Measurements from ENCODE around the gene GADD45GIP1. TPM values are rescaled to one million over a fixed set of nuclear protein-coding genes. Genes with fewer than 3 reads are reported as not detected.
"Not testable (repeated sequence)": the region's sequence is repeated elsewhere in the genome, so short reads cannot be mapped to it uniquely, and the experiment has no call there.

The GADD45GIP1 gene
- total RNA-seq, 1 experiment from 2014 or later = 39.6 TPM

DNA sequence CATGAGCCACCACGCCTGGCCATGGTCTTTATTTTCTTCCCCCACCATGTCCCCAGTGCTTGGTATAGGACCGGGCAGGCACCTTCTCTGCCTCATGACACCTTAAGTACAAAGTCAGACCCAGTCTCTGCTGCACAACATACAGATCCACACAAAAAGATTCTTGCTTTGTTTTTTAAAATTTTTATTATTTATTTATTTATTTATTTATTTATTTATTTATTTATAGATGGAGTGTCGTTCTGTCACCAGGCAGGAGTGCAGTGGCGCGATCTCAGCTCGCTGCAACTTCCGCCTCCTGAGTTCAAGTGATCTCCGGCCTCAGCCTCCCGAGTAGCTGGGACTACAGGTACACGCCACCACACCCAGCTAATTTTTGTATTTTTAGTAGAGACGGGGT, 35.7 kb upstream of the GADD45GIP1 start:
- DNase-seq (ENCODE audit: low read depth, low spot score) = no peak
- in situ Hi-C loops (cut with HindIII; ENCODE audit: low pct_unique_long_range_greater_than_20kb, low sequenced_read_pairs) = no loop called here

DNA sequence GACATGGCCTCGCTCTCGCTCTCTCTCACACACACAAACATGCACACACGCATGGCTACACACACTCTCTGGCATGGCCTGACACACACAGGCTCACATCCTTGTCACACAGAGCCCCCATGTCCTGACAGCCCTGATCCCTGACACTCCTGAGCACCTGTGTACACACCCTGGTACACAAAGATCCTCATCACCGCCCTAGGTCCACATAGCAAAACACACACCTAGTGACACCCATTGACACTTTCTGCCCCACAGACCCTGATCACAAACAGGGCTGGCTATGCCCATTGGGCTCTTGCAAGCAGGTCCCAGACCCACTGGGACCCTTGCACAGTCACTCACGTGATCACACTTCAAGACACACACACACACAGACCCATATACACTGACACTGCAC, 34.3 kb upstream of the GADD45GIP1 start:
- in situ Hi-C loops (cut with HindIII; ENCODE audit: low pct_unique_long_range_greater_than_20kb, low sequenced_read_pairs) = no loop called here
- DNase-seq (ENCODE audit: low read depth, low spot score) = no peak

DNA sequence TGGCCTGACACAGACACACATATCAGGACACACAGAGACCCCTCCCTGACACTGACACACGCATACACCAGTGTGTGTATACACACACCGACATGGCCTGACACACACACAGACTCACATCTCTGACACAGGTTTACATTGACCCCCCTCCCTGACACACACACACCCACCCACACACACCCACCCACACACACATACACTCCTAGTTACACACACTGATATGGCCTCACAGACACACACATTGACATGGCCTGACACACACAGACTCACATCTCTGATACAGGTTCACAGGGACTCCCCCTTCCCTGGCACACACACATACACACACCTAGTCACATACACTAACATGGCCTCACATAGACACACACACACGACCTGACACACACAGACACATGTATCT, 33.8 kb upstream of the GADD45GIP1 start:
- in situ Hi-C loops (cut with HindIII; ENCODE audit: low pct_unique_long_range_greater_than_20kb, low sequenced_read_pairs) = no loop called here
- DNase-seq (ENCODE audit: low read depth, low spot score) = no peak

DNA sequence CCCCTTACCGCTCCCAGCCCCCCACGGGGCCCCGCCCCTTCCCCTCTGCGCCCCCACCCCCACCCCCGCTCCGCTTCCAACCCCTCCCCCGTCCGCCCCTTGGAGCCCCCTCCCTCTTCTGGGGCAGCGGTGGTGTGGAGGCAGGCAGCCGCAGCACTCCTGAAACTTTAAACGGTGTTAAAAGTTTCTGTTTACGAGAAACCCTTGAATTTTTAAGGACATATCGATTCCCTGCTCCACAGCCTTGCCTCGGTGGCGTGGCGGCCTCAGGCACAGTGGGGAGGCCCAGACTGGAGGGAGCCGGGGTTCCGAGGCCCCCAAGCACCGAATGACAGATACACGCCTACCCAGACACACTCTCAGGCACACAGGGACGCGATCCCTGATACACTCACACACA, 33.4 kb upstream of the GADD45GIP1 start:
- DNase-seq (ENCODE audit: low read depth, low spot score) = no peak
- in situ Hi-C loops (cut with HindIII; ENCODE audit: low pct_unique_long_range_greater_than_20kb, low sequenced_read_pairs) = no loop called here

DNA sequence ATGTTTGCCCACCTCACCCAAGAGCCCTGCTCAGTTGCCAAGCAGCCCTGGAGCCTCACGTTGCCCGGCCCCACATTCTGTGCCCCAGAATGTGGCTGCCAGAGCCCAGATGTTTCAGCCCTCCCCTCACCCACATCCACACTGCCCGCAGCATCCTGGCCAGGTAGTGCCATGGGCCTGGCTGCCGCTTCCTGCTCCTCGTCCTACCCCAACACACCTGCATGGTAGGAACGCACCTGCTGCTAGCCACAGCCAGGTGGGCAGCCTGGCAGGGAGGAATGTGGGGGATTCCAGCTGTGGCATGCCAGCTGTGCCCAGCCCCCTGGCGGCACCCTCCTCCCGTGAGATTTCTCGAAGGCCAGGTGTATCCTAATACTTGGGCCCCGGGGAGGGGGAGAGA, 30.8 kb upstream of the GADD45GIP1 start:
- DNase-seq (ENCODE audit: low read depth, low spot score) = no peak
- in situ Hi-C loops (cut with HindIII; ENCODE audit: low pct_unique_long_range_greater_than_20kb, low sequenced_read_pairs) = no loop called here

DNA sequence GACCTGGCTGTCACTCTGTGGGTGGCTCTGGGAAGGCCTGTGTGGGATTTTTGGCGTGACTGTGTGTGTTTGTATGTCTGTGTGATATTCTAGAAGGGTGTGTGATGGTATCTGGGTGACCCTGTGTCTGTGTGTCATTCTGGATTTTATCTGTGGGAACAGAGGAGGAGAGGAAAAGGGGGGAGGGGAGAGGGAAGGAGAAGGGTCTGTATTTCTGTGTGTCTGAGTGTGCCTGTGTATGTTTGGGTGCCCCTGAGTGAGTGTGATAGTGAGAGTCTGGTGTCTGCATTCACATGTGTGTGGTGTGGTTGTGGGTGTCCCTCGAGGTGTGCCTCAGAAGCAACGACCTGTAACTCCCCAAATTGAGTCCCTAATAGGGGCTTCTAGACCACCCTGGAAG, 30.2 kb upstream of the GADD45GIP1 start:
- no peak for DNase-seq (ENCODE audit: low read depth, low spot score)
- in situ Hi-C loops (cut with HindIII; ENCODE audit: low pct_unique_long_range_greater_than_20kb, low sequenced_read_pairs) = no loop called here

DNA sequence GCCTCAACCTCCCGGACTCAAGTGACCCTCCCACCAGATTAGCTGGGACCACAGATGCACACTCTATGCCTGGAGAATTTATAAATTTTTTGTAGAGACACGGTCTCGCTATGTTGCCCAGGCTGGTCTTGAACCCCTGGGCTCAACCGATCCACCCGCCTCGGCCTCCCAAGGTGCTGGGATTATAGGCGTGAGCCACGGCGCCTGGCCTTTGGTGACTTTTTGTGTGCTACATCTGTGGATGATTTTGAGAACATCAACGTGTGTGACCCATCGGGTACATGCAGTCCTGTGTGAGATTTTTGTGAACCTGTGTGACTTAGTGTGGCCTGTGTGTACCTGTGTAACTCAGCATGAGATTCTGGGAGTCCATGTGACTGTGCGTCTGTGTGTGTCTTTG, 29.7 kb upstream of the GADD45GIP1 start:
- no peak for DNase-seq (ENCODE audit: low read depth, low spot score)
- in situ Hi-C loops (cut with HindIII; ENCODE audit: low pct_unique_long_range_greater_than_20kb, low sequenced_read_pairs) = no loop called here

DNA sequence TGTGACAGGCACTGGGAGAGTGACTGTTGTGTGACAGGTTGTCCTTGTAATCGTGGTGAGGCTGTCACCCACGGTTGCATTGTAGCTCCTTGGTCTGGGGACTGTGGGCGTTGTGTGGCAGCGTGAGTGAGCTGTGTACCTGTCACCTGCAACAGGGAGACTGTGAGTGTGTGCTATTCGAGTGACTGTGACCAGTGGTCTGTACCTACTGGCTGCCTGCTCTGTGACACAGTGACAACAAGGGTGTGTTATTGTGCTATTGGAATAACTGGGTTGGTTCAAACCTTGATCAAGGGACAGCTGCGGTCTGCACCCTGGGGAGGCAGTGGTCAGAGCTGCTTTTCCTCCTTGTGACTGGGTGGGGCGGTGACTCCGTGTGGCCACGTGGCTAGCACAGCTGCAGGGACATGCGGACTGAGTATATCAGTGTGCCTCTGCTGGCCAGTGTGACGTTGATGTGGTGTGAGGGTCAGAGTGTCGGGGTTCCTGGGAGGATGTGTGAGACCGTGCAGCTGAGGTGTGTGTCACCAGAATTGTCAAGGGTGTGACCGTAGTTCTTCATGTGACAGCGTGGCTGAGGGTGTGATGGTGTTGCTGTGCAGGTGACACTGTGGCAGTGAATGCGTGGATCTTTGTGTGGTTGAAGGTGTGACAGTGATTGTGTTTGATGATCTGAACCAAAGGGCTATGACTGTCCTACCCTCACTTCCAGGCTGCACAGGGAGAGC, 28.2 kb upstream of the GADD45GIP1 start:
- in situ Hi-C loops (cut with HindIII; ENCODE audit: low pct_unique_long_range_greater_than_20kb, low sequenced_read_pairs) = no loop called here
- DNase-seq (ENCODE audit: low read depth, low spot score) = no peak

DNA sequence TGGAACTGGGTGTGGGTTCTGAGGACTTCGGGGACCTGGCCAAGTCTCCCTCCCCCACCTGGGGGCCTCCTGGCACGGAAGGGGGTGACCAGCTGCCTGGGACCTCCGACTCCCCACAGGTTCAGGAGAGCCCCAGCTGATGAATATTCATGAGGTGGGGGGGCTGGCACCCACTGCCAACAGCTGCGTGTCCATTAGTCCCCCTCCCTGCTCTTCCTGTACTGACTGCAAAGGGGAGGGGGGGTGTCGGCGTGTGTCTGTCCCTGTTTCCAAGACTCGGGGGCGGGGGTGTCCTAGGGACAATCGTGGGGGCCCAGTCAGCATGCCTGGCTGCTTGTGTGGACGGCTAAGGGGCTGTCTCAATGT, 27.6 kb upstream of the GADD45GIP1 start:
- in situ Hi-C loops (cut with HindIII; ENCODE audit: low pct_unique_long_range_greater_than_20kb, low sequenced_read_pairs) = no loop called here

DNA sequence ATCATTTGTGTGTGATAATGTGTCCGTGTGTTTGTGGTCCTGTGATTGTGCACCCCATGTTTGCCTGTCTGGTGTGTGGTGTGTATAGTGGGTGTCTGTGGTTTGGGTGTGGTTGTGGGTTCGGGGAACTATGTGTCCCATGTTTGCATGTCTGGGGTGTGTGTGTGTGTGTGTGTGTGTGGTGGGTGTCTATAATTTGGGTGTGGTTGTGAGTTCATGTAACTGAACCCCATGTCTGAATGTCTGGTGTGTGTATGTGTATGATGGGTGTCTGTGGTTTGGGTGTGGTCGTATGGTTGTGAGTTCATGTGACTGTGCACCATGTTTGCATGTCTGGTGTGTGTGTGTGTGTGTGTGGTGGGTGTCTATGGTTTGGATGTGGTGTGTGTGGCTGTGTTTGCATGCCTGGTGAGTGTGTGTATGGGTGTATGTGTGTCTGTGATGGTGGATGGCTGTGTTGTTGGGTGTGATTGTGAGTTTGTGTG, 27.2 kb upstream of the GADD45GIP1 start:
- in situ Hi-C loops (cut with HindIII; ENCODE audit: low pct_unique_long_range_greater_than_20kb, low sequenced_read_pairs) = no loop called here

More for the DNA sequence above, 27.6 kb upstream of the GADD45GIP1 start:
- no peak for DNase-seq (ENCODE audit: low read depth, low spot score)

DNA sequence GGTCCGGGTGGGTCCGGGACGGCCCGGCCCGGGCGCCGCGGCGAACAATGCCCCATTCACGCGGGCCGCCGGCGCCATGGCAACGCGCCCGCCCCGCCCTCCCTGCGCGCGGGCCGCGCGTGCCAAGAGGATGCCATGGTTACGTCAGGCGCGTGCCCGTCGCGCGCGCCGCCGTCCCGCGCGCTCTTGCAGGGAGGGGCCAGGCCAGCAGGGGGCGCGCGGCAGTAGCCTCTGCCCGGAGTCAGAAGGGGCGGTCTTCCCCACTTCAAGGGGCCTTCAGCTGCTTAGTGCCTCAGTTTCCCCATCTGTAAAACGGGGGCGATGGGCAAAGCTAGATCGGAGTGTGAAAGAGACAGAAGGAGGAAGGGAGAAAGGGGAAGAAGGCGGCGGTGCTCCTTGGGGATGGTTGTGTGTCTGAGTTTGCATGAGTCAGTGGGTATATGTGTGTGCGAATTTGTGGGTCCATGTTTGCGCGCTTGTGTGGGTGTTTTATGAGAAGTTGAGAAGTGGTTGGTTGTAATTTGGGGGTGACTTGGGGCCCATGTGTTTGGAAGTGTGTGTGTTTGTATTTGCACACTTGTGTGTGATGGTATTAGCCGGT, 26.6 kb upstream of the GADD45GIP1 start:
- DNase-seq (ENCODE audit: low read depth, low spot score) = peak; percentile 66
- in situ Hi-C loops (cut with HindIII; ENCODE audit: low pct_unique_long_range_greater_than_20kb, low sequenced_read_pairs) = no loop called here

More for the DNA sequence above, 27.2 kb upstream of the GADD45GIP1 start:
- no peak for DNase-seq (ENCODE audit: low read depth, low spot score)

DNA sequence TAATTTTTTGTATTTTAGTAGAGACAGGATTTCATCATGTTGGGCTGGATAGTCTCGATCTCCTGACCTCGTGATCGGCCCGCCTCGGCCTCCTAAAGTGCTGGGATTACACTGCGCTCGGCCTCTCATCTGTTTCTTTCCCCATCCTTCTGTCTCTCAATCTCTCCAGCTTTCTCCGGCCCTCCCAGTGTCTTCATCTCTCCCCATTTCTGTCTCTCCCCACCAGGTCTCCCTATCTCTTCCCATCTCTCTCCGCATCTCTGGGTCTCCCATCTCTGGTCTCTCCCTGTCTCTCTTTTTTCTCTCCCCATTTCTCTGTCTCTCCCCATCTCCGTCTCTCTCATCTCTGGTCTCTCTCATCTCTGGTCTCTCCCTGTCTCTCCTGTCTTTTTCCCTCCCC, 26.1 kb upstream of the GADD45GIP1 start:
- in situ Hi-C loops (cut with HindIII; ENCODE audit: low pct_unique_long_range_greater_than_20kb, low sequenced_read_pairs) = no loop called here
- no peak for DNase-seq (ENCODE audit: low read depth, low spot score)

DNA sequence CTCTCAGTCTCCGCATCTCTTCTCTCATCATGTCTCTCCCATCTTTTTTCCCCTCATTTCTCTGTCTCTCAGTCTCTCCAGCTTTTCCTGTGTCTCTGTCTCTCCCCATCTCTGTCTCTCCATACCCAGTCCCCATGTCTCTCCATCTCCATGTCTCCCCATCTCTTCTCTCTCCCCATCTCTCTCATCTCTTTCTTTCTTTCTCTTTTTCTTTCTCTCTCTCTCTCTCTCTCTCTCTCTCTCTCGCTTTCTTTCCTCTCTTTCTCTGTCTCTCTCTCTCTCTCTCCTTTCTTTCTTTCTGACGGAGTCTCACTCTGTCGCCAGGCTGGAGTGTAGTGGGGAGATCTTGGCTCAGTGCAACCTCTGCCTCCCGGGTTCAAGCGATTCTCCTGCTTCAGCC, 25.6 kb upstream of the GADD45GIP1 start:
- in situ Hi-C loops (cut with HindIII; ENCODE audit: low pct_unique_long_range_greater_than_20kb, low sequenced_read_pairs) = no loop called here
- DNase-seq (ENCODE audit: low read depth, low spot score) = no peak

DNA sequence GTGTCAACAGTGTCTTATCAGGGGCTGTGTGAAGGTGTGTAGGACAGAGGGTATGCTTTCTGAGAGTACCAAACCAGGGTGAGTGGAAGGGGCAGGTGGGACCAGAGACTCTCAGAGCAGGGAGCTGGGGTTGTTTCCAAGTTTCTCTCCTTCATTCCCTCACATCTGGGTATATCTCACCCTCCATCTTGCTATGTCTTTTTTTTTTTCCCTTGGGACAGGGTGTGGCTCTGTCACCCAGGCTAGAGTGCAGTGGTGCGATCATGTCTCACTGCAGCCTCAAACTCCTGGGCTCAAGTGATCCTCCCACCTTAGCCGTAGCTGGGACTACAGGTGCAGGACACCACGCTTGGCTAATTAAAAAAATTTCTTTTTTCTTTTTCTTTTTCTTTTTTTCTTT, 23.0 kb upstream of the GADD45GIP1 start:
- DNase-seq (ENCODE audit: low read depth, low spot score) = no peak
- in situ Hi-C loops (cut with HindIII; ENCODE audit: low pct_unique_long_range_greater_than_20kb, low sequenced_read_pairs) = no loop called here

DNA sequence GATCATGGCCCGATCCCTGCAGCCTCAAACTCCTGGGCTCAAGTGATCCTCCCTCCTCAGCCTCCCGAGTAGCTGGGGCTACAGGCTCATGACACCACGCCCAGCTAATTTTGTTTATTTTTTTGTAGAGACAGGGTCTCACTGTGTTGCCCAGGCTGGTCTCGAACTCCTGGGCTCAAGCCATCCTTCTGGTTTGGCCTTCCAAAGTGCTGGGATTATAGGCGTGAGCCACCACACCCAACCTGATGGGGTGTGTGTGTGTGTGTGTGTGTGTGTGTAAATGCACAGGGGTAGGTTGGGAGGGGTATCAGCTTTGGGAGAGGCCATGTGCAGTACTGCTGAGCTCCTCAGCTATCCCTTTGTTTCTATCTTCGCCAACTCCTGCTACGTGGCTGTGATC, 19.1 kb upstream of the GADD45GIP1 start:
- DNase-seq (ENCODE audit: low read depth, low spot score); in situ Hi-C loops (cut with HindIII; ENCODE audit: low pct_unique_long_range_greater_than_20kb, low sequenced_read_pairs): not testable (repeated sequence)

DNA sequence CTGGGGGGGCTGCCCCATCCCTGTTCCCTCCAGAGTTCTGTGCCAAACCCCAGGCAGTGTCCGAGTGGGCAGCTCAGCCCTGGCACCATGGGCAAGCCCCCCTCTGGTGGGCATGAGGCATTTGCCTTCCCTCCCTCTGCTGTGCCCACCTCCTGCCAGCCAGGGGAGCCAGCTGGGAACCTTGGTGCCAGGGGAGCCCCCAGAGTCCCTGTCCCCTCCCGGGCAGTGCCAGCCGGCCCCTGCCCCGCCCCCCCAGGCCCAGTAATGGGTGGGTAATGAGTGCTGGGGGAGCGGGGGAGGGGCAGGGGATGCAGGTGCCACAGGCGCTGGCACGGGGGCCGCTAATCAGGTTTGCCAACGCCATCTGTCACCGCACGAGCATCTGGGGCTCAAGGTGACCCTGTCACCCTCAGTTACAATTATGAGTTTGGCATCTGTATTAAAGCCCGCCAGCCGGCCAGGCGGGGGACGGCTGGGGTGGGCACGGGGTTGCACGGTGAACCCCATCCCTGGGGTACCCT, 18.3 kb upstream of the GADD45GIP1 start:
- DNase-seq (ENCODE audit: low read depth, low spot score) = no peak
- in situ Hi-C loops (cut with HindIII; ENCODE audit: low pct_unique_long_range_greater_than_20kb, low sequenced_read_pairs) = no loop called here

DNA sequence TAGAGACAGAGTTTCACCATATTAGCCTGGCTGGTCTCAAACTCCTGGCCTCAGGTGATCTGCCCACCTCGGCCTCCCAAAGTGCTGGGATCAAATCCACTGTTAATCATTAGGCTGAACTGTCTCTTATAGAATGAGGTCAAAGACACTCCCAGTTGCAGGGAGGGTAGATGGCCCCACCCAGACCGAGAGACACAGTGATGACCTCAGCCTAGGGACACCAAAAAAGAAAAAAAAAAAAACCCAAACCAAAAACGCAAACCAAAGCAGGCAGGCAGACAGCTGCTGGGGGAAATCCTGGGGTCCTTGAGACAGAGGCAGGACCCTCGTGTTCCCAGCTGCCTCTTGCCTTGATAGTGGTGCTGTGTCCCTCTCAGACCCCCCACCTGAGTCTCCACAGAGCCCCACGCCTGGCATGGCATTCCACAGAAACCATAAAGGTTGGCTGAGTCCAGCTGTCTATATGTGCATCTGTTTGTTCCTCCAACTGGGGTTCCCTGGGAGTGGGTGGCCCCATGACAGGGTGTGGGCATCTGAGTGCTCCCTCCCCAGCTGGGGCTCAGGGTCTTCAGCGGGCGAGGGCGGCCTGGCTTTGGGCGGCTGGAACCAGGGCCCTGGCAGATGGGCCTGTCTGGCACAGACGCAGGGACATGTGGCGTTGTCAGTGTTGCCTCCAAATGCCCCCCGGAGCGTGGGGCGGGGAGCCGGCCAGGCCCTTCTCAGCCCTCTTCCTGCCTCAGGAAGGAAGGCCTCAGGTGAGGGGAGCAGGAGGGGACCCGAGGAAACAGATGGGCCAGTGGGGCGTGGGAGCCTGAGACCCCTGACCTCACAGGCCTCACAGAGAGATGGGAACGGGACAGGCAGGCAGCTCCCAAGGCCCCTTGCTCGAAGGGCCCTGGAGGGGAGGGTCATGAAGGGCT, 17.5 kb upstream of the GADD45GIP1 start:
- in situ Hi-C loops (cut with HindIII; ENCODE audit: low pct_unique_long_range_greater_than_20kb, low sequenced_read_pairs) = no loop called here
- no peak for DNase-seq (ENCODE audit: low read depth, low spot score)

DNA sequence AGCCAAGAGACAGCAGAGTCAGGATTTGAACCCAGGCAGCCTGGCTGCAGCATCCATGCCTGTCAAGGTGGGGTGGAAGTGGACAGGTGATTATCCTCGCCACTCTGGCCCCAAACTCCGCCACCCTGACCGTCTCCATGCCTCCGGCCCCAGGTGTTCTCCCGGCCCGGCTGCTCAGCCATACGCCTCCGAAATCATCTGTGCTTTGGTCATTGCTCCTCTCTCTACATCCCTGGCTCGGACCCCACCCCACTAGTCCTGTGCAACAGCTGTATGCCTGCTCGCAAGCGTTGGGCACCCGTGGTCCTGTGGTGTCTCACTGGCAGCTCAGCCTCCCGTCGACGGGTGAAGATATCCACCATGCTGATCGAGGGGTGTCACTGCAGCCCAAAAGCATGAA, 16.2 kb upstream of the GADD45GIP1 start:
- DNase-seq (ENCODE audit: low read depth, low spot score) = no peak
- in situ Hi-C loops (cut with HindIII; ENCODE audit: low pct_unique_long_range_greater_than_20kb, low sequenced_read_pairs) = no loop called here
